VCaP (cell line): ENCODE measurements around the gene PRKCH.

Source experiments
- H3K27ac ChIP-seq: fragments of 450-650 bp; 2 replicates; pipeline ENCODE4 v1.5.1; 2017
- TF ChIP-seq, protein P1 (sequence below): fragments of 450-650 bp; conservative IDR thresholded peaks from 2 replicates; pipeline ENCODE4 v1.5.1; 2017; ENCODE audit warnings: mild to moderate bottlenecking, moderate library complexity

The PRKCH gene

DNA sequence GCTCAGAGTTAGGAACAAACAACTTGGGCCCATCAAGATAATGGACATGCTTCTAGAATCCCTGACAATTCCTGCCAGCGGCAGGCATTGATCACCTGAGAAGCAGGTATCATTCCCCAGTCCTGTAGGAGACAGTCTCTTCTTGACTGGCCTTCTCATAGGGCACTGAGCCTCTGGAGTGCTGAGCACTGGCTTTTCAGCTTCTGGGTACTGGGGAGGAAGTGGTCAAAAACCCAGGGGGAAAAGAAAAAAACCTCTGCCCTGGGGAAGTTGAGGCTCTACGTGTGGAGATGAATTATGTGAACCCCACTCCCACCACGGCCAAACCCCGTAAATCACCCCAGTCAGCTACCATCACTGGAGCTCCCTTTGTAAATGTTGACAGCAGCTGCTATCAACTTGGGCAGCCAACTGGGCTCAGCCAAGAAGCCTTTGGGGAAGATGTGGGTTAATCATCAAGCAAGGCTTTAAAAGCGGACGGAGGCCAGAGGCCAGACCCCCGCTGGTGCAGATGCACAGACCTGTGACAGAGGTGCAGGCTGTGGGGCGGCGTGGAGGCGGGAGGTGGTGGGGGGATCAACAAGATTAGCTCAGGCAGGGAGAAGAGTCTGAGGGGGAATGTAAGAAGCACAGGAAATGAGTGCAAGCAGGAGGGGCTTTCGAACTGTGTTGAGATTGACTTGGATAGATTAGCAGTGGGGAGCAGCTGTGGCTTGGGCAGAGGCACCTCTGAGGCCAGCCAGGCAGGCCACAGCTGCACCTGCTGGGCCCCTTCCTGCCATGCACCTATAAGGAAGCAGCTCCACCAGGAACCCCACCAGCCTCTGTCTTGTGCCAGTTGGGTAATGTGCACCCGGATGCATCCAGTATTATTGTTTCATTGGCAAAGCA, 268.6 kb downstream of the PRKCH start:
- no peak overlapping the region for H3K27ac ChIP-seq
- TF ChIP-seq, protein P1, sequence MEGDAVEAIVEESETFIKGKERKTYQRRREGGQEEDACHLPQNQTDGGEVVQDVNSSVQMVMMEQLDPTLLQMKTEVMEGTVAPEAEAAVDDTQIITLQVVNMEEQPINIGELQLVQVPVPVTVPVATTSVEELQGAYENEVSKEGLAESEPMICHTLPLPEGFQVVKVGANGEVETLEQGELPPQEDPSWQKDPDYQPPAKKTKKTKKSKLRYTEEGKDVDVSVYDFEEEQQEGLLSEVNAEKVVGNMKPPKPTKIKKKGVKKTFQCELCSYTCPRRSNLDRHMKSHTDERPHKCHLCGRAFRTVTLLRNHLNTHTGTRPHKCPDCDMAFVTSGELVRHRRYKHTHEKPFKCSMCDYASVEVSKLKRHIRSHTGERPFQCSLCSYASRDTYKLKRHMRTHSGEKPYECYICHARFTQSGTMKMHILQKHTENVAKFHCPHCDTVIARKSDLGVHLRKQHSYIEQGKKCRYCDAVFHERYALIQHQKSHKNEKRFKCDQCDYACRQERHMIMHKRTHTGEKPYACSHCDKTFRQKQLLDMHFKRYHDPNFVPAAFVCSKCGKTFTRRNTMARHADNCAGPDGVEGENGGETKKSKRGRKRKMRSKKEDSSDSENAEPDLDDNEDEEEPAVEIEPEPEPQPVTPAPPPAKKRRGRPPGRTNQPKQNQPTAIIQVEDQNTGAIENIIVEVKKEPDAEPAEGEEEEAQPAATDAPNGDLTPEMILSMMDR, result no peak

- H3K27ac ChIP-seq, result no peak overlapping the region
- TF ChIP-seq, protein P1, result no peak
These were observed 270.5 kb downstream of the PRKCH start for GRCh38 chr14:61591862-61592261.

GRCh38 chr14:61593330-61593729, 272.0 kb downstream of the PRKCH start:
- H3K27ac ChIP-seq, result no peak overlapping the region
- TF ChIP-seq, protein P1, result no peak

GRCh38 chr14:61596990-61597389, 275.6 kb downstream of the PRKCH start:
- TF ChIP-seq, protein P1, result no peak
- no peak overlapping the region for H3K27ac ChIP-seq

- TF ChIP-seq, protein P1, result no peak
- H3K27ac ChIP-seq, result peak overlapping the region; percentile 16; the same call in 1 of the 2 replicates
These were observed 277.6 kb downstream of the PRKCH start for GRCh38 chr14:61598980-61599379.

DNA sequence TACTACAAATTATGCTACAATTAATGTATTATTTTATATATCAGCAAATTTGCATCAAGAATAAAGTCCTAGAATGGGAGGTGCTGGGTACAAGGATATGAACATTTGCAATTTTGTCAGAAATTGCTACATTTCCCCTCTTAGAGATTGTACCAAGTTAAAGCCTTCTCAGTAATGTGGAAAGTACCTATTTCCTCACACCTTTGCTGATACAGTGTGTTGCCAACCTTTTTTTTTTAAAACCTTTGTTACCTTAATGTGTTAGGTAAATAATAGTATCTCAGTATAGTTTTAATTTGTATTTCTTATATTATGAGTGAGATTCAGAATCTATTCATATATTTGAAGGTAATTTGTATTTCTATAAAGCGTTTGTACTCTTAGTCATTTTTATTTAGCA, 278.6 kb downstream of the PRKCH start:
- no peak overlapping the region for H3K27ac ChIP-seq
- TF ChIP-seq, protein P1, result no peak
